DND-41 (cell line): ENCODE measurements around the gene VAV3.

Experiments
- CTCF ChIP-seq: IDR thresholded peaks from 2 replicates; pipeline ENCODE4 v1.5.1; 2012; ENCODE audit warnings: borderline replicate concordance, low read length, moderate library complexity, mild to moderate bottlenecking; ENCODE audit not compliant: poor library complexity, severe bottlenecking; ENCODE audit errors: extremely low read depth
- EZH2 ChIP-seq: IDR thresholded peaks from 3 replicates; pipeline ENCODE4 v1.6.1; 2012; ENCODE audit warnings: borderline replicate concordance, low read depth, mild to moderate bottlenecking, moderate library complexity, low read length, inconsistent platforms; ENCODE audit not compliant: severe bottlenecking

- TF ChIP-seq CTCF (no peak), EZH2 (no peak)
These were observed 94.3 kb downstream of the VAV3 start for GRCh38 chr1:107870696-107871095.
